Fibroblast of pulmonary artery (primary cell): ENCODE measurements around the gene CARD18.
A peak's percentile ranks its signal among the peaks of the same experiment; 100 is the strongest.

Experiments used
- DNase-seq: peaks from one replicate; pipeline ENCODE4 v3.0.0-alpha.2; 2010; ENCODE audit warnings: low read depth
- H3K4me3 ChIP-seq: replicated peaks from 2 replicates; pipeline ENCODE4 v1.5.1; 2011; ENCODE audit warnings: low read depth, mild to moderate bottlenecking, control low read depth, low read length, moderate library complexity
- TF ChIP-seq, protein P1 (sequence below): IDR thresholded peaks from 2 replicates; pipeline ENCODE4 v1.5.1; 2011; ENCODE audit warnings: mild to moderate bottlenecking, control low read depth, low read length, inconsistent platforms; ENCODE audit errors: missing control alignments

Gene CARD18

DNA sequence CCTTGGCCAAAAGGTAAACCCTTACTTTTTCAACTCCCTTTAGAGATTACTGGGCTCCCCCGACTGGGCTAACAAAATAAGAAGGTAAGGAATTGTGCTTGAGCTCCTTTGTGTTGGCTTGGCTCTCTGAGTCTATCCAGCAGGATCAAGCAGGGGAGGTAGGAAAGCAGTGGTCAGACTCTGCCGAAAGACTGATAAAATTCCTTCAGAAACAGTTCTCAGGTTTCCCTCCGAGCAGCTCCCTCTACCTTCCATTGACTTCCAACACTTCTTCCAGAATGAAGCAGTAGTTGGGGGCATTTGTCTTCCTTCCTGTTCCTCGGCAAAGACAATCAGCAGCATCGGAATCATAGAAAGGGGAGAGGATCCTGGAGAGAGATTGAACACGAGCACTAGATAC lies 16.1 kb upstream of the CARD18 start:
- no peak for DNase-seq
- TF ChIP-seq, protein P1, sequence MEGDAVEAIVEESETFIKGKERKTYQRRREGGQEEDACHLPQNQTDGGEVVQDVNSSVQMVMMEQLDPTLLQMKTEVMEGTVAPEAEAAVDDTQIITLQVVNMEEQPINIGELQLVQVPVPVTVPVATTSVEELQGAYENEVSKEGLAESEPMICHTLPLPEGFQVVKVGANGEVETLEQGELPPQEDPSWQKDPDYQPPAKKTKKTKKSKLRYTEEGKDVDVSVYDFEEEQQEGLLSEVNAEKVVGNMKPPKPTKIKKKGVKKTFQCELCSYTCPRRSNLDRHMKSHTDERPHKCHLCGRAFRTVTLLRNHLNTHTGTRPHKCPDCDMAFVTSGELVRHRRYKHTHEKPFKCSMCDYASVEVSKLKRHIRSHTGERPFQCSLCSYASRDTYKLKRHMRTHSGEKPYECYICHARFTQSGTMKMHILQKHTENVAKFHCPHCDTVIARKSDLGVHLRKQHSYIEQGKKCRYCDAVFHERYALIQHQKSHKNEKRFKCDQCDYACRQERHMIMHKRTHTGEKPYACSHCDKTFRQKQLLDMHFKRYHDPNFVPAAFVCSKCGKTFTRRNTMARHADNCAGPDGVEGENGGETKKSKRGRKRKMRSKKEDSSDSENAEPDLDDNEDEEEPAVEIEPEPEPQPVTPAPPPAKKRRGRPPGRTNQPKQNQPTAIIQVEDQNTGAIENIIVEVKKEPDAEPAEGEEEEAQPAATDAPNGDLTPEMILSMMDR, result no peak

GRCh38 chr11:105153392-105153791 lies 13.8 kb upstream of the CARD18 start:
- no peak overlapping the region for H3K4me3 ChIP-seq
- TF ChIP-seq, protein P1, result no peak
- DNase-seq, result no peak

More for the DNA sequence above, 16.1 kb upstream of the CARD18 start:
- H3K4me3 ChIP-seq, result no peak overlapping the region

GRCh38 chr11:105152560-105152959 lies 13.0 kb upstream of the CARD18 start:
- no peak for DNase-seq
- TF ChIP-seq, protein P1, result no peak
- H3K4me3 ChIP-seq, result no peak overlapping the region

GRCh38 chr11:105152021-105152512 lies 12.5 kb upstream of the CARD18 start:
- H3K4me3 ChIP-seq, result no peak overlapping the region
- DNase-seq, result peak; percentile 63
- TF ChIP-seq, protein P1, result no peak

GRCh38 chr11:105149477-105149876 lies 9.9 kb upstream of the CARD18 start:
- TF ChIP-seq, protein P1, result no peak
- no peak for DNase-seq
- no peak overlapping the region for H3K4me3 ChIP-seq

DNA sequence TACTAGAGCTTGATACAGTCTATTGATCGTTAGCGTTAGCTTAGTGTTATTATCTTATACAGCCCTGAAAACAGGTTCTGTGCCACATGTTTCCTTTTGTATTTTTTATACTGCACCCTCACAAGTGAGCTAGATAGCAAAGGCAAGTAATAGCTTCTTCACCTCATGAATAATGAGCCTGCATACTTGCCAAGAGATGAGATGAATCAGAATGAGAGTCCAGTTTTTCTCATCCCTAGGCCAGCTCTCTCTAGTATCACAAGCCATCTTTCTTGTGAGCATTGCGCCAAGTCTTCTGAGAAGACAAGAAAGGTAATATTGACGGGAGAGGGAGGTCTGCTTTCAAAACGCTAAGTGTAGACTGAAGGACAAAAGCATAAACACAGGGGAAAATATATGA lies 8.7 kb upstream of the CARD18 start:
- H3K4me3 ChIP-seq, result no peak overlapping the region
- no peak for DNase-seq
- TF ChIP-seq, protein P1, result no peak

- TF ChIP-seq, protein P1, result no peak
- no peak overlapping the region for H3K4me3 ChIP-seq
- peak; percentile 66 for DNase-seq
These were observed 5.3 kb upstream of the CARD18 start for GRCh38 chr11:105144887-105145286.
